ENCODE results near the gene SULT1B1.

DNA sequence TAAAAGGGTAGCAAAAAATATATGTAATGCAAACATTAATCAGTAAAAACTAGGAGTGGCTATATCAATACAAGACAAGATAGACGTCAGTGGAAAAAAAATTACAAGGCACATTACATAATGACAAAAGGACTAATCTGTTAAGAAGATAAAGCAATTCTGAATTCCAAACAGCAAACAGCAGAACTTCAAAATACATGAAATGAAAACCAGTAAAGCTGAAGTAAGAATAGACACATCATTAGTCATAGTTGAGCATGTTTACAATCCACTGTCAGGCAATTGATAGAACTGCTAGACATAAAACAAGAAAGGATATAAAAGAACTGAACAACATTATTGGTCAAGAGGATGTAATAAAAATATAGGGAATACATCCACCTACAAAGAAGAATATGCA lies 12.2 kb downstream of the SULT1B1 start:
- TF ChIP-seq, protein P1, sequence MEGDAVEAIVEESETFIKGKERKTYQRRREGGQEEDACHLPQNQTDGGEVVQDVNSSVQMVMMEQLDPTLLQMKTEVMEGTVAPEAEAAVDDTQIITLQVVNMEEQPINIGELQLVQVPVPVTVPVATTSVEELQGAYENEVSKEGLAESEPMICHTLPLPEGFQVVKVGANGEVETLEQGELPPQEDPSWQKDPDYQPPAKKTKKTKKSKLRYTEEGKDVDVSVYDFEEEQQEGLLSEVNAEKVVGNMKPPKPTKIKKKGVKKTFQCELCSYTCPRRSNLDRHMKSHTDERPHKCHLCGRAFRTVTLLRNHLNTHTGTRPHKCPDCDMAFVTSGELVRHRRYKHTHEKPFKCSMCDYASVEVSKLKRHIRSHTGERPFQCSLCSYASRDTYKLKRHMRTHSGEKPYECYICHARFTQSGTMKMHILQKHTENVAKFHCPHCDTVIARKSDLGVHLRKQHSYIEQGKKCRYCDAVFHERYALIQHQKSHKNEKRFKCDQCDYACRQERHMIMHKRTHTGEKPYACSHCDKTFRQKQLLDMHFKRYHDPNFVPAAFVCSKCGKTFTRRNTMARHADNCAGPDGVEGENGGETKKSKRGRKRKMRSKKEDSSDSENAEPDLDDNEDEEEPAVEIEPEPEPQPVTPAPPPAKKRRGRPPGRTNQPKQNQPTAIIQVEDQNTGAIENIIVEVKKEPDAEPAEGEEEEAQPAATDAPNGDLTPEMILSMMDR (conservative IDR thresholded peaks at IDR 0.05 in 1 of 2, IDR thresholded peaks at IDR 0.05 in 1 of 2; ENCODE audit: extremely low read depth in 1 of 2, insufficient read depth in 1 of 2, low read depth in 1 of 2, low read length in 2 of 2): no peak
- TF ChIP-seq EZH2 (IDR thresholded peaks at IDR 0.05; ENCODE audit: borderline replicate concordance, low read length): no peak

Data from mammary epithelial cell (primary cell).